WI38 (cell line): ENCODE data around the gene VWC2L.

ENCODE experiments used
- H3K4me3 ChIP-seq: 2 replicates; pipeline ENCODE4 v1.5.1; 2011; ENCODE audit warnings: low read depth, mild to moderate bottlenecking, control low read depth, low read length
- CTCF ChIP-seq: IDR thresholded peaks from 2 replicates; pipeline ENCODE4 v1.5.1; 2012; ENCODE audit warnings: low read depth, mild to moderate bottlenecking, control low read depth, low read length

VWC2L gene

GRCh38 chr2:214593727-214594126 is 182.9 kb downstream of the VWC2L start:
- no peak overlapping the region for H3K4me3 ChIP-seq
- TF ChIP-seq CTCF, result no peak

- TF ChIP-seq CTCF, result no peak
- no peak overlapping the region for H3K4me3 ChIP-seq
Measured at GRCh38 chr2:214601852-214602633, 191.2 kb downstream of the VWC2L start.

- TF ChIP-seq CTCF, result no peak
- no peak overlapping the region for H3K4me3 ChIP-seq
Measured at GRCh38 chr2:214604861-214605260, 194.0 kb downstream of the VWC2L start.

GRCh38 chr2:214607051-214607450 is 196.2 kb downstream of the VWC2L start:
- no peak for TF ChIP-seq CTCF
- H3K4me3 ChIP-seq, result no peak overlapping the region

- TF ChIP-seq CTCF, result no peak
- H3K4me3 ChIP-seq, result no peak overlapping the region
Measured at GRCh38 chr2:214611015-214611414, 200.2 kb downstream of the VWC2L start.

- H3K4me3 ChIP-seq, result no peak overlapping the region
- no peak for TF ChIP-seq CTCF
Measured at GRCh38 chr2:214624166-214624760, 213.4 kb downstream of the VWC2L start.

- no peak for TF ChIP-seq CTCF
- no peak overlapping the region for H3K4me3 ChIP-seq
Measured at GRCh38 chr2:214628091-214628490, 217.2 kb downstream of the VWC2L start.
